AG04450 (cell line): ENCODE measurements around the gene SAMD4A. TPM values are rescaled to one million over a fixed set of nuclear protein-coding genes. Genes with fewer than 3 reads are reported as not detected.

ENCODE experiments used
- CTCF ChIA-PET: fragments of 300-600, 350-600 bp; formaldehyde crosslinking; extraction: SDS; loops from one replicate; lab custom pipeline; 2022; ENCODE audit warnings: antibody characterized with exemption, inconsistent platforms; lab: Charles Lee
- POLR2A ChIA-PET: fragments of 350-600 bp; formaldehyde crosslinking; extraction: SDS; loops from one replicate; lab custom pipeline; 2021; ENCODE audit warnings: antibody characterized with exemption, inconsistent platforms; lab: Yijun Ruan, JAX
- DNase-seq: peaks from one replicate; pipeline ENCODE4 v3.0.0-alpha.2; 2011; ENCODE audit warnings: low read depth, low spot score
- H3K27ac ChIP-seq: one replicate; pipeline ENCODE4 v1.5.1; 2012; ENCODE audit warnings: low read depth, low read length, control low read depth
- H3K27me3 ChIP-seq: one replicate; pipeline ENCODE4 v1.6.0; 2012; ENCODE audit warnings: low read length; ENCODE audit not compliant: control insufficient read depth, insufficient read depth
- H3K4me3 ChIP-seq: 2 replicates; pipeline ENCODE4 v1.5.1; 2011; ENCODE audit warnings: mild to moderate bottlenecking, low read depth, low read length, control low read depth
- H3K9me3 ChIP-seq: 2 replicates; pipeline ENCODE4 v1.5.1; 2012; ENCODE audit warnings: low read length; ENCODE audit not compliant: control insufficient read depth, insufficient read depth
- polyA plus RNA-seq: library from polyadenylated mRNA; depleted of rRNA; stranded (reverse); fragments of >200 nt; gene quantifications from 2 replicates; pipeline ENCODE4 v1.2.3, GENCODE V29; 2011
- TF ChIP-seq, protein P1 (sequence below): IDR thresholded peaks from 2 replicates; pipeline ENCODE4 v1.5.1; 2011; ENCODE audit warnings: low read depth, low read length, control low read depth, inconsistent platforms

SAMD4A gene
- polyA plus RNA-seq, 1 experiment = 12.7 TPM

DNA sequence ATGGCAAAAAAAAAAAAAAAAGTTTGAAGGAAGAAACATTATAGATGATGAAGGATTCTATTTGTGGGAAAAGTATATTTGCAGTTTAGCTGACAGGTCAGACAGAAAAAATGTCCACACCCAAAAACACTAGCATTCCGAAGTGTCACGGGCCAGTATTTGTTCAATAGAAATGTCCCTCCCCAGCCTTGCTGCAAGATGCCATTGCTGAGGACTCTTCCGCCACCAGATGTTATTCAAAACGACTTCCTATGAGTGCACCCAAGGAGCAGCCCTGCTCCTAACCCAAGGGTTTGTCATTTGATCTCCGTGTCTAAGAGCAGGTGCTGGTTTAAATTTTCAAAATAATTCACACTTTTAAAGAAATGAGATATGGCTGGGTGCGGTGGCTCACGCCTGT, 172.6 kb downstream of the SAMD4A start:
- DNase-seq = no peak
- CTCF ChIA-PET = no interaction called here
- H3K9me3 ChIP-seq = no peaks in the 10 kb centered on the region
- H3K4me3 ChIP-seq = no peak overlapping the region
- no peaks in the 10 kb centered on the region for H3K27me3 ChIP-seq
- TF ChIP-seq, protein P1, sequence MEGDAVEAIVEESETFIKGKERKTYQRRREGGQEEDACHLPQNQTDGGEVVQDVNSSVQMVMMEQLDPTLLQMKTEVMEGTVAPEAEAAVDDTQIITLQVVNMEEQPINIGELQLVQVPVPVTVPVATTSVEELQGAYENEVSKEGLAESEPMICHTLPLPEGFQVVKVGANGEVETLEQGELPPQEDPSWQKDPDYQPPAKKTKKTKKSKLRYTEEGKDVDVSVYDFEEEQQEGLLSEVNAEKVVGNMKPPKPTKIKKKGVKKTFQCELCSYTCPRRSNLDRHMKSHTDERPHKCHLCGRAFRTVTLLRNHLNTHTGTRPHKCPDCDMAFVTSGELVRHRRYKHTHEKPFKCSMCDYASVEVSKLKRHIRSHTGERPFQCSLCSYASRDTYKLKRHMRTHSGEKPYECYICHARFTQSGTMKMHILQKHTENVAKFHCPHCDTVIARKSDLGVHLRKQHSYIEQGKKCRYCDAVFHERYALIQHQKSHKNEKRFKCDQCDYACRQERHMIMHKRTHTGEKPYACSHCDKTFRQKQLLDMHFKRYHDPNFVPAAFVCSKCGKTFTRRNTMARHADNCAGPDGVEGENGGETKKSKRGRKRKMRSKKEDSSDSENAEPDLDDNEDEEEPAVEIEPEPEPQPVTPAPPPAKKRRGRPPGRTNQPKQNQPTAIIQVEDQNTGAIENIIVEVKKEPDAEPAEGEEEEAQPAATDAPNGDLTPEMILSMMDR = no peak
- H3K27ac ChIP-seq = no peak overlapping the region
- POLR2A ChIA-PET = no interaction called here

- H3K4me3 ChIP-seq = no peak overlapping the region
- no peak for DNase-seq
- no peak overlapping the region for H3K27ac ChIP-seq
- ChIA-PET POLR2A (no interaction called here), CTCF (interaction anchor here (1.2 kb wide), 1 partner anchor 52 kb away, joined by 3 read pairs; no protein-coding TSS in a partner anchor)
- H3K9me3 ChIP-seq = no peaks in the 10 kb centered on the region
- H3K27me3 ChIP-seq = no peaks in the 10 kb centered on the region
- TF ChIP-seq, protein P1 = no peak
Observed at GRCh38 chr14:54742492-54743350, 175.8 kb downstream of the SAMD4A start.

- TF ChIP-seq, protein P1 = no peak
- DNase-seq = no peak
- Histone ChIP-seq H3K27me3 (no peaks in the 10 kb centered on the region), H3K4me3 (no peak overlapping the region), H3K27ac (no peak overlapping the region), H3K9me3 (no peaks in the 10 kb centered on the region)
- ChIA-PET CTCF (no interaction called here), POLR2A (no interaction called here)
Observed at GRCh38 chr14:54743382-54743781, 176.5 kb downstream of the SAMD4A start.

DNA sequence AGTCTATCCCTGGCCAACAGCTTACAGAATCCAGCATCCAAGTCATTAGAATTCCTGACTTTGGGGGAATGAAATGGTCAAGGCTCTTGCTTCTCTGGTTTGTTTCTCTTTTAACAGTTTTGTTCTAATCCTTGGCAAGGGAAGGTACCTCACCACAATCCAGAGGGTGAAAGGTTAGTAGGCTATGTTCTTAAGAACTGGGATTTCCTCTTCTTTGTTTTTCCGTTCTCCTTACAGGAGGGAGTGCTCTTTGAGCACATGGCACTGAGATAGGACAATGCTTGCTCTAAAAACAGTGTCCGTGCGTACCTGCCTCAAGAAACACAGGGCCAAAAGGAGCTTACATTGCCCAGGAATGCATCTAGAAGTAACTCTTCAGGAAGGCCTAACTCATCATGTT, 179.1 kb downstream of the SAMD4A start:
- ChIA-PET CTCF (no interaction called here), POLR2A (no interaction called here)
- DNase-seq = no peak
- Histone ChIP-seq H3K27me3 (no peaks in the 10 kb centered on the region), H3K9me3 (no peaks in the 10 kb centered on the region), H3K27ac (no peak overlapping the region), H3K4me3 (no peak overlapping the region)
- TF ChIP-seq, protein P1 = no peak

- ChIA-PET CTCF (interaction anchor here (0.6 to 0.9 kb wide), 2 partner anchors 56 to 184 kb away, joined by 3 read pairs; no protein-coding TSS in a partner anchor), POLR2A (no interaction called here)
- no peak overlapping the region for H3K27ac ChIP-seq
- H3K9me3 ChIP-seq = no peaks in the 10 kb centered on the region
- DNase-seq = no peak
- TF ChIP-seq, protein P1 = no peak
- no peaks in the 10 kb centered on the region for H3K27me3 ChIP-seq
- H3K4me3 ChIP-seq = no peak overlapping the region
Observed at GRCh38 chr14:54747616-54748015, 180.7 kb downstream of the SAMD4A start.
